ENCODE data around the gene BMP5.
A peak's percentile ranks its signal among the peaks of the same experiment; 100 is the strongest.

Gene BMP5

GRCh38 chr6:55798571-55798970 lies 76.8 kb downstream of the BMP5 start:
- DNase-seq, result no peak

- no peak for DNase-seq
These were observed 81.1 kb downstream of the BMP5 start for GRCh38 chr6:55794136-55794812.

GRCh38 chr6:55785273-55785672 lies 90.1 kb downstream of the BMP5 start:
- no peak for DNase-seq

GRCh38 chr6:55782275-55782674 lies 93.1 kb downstream of the BMP5 start:
- no peak for DNase-seq

DNA sequence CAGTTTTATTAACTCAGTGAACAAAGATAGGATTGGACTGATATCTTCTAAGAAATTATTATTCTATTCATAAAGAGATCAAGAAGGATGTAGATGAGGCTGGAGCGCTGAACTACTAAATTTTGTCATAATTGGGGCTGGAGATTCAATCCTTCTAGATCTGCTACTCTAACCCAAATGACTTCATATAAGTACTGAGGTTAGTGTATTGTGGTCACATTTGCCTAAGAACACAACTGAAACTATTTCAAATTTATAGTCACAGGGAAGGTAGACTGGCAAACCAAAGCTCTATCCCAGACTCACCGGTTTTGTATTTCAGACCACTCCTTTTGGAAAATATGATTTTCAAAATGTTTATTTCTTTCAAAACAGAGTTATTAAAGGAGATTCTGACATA lies 96.7 kb downstream of the BMP5 start:
- no peak for DNase-seq

DNA sequence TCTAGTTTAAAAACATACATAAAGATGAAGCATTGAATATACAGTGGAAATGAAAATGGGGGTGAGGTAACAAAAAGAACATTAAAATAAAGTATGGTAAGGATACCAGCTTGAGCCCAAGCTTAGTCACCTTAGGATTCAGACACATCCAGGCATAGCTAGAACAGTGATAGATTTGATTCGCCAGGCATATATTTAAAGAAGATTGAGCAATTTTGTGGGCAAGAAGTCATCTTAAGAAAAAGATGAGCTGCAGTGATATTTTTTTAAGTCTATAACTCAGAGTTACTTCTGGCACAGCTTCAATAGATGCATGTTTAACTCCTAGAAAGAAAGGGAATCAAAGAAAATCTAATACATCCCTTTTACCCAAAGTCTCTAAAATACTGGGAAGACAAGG lies 97.9 kb downstream of the BMP5 start:
- peak; percentile 22 for DNase-seq

DNA sequence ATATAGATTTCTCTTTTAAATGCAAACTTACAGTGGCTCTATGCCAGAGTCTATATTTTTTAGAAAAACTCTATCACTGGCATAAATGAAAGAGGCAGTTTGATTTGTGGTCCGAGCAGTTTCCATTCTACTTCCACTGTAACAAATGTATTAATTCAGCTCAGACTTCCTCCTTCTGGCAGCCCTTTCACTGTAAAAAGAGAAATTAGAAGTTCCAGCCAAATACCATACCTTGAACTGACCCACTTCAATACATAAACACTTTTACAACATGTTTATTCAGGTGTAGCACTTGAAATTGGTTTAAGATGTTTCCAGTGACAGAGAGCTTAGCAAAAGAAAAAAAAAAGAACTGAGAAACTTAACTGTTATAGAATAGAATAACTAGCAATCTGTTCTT lies 99.3 kb downstream of the BMP5 start:
- no peak for DNase-seq

GRCh38 chr6:55775029-55775318 lies 100.4 kb downstream of the BMP5 start:
- DNase-seq, result no peak

DNA sequence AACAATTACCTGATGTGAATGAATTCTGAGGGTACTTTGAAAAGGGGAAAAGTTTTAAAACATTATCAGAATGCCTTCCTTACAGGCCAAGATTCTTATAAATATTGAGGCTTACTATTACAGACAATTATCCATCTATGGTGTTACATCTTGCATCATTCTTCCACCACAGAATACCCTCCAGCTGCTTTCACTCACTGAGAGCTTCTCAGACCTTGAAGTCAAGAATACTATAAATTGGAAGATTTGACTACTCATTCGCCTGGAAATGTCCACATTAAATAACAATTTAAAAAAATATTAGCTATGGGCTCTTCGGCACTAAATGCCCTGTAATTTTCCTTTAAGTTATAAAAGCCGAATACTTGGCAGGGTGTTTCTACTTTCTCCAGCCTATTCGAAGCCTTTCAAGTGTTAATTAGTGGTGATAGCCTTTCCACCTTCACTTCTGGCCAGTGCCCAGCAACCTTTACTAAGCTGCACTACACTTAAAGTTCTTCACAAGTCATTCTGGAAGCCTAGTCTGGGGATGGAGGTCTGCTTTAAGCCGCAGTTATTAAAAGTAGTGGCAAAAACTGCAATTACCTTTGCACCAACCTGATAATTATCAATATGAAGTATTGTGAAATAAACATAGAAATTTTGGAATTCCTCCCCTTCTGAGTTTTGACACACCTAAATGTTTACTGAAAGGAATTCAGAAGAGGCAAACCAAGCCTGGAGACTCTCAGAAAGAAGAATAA lies 100.9 kb downstream of the BMP5 start:
- DNase-seq, result no peak

- DNase-seq, result no peak
These were observed 101.7 kb downstream of the BMP5 start for GRCh38 chr6:55773620-55774216.

GRCh38 chr6:55772730-55773129 lies 102.7 kb downstream of the BMP5 start:
- DNase-seq, result no peak

DNA sequence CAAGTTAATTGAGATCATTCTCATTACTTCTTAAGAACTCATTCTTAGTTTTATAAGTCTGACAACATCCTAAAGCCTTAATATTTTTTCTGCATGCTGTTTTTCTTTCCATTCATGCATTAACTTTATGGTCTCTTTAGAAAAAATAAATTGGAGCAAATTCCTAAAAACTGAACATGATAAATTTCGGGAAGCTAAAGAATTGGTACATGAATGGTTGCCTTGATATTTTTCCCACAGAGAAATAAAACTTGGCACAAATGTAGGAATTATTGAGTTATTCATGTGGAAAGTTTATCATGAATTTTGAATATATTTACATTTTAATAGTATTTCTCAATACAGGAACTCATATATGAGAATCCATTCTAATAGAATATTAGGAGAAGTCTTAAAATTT lies 115.9 kb downstream of the BMP5 start:
- DNase-seq, result no peak

GRCh38 chr6:55758156-55758937 lies 117.0 kb downstream of the BMP5 start:
- DNase-seq, result no peak

DNA sequence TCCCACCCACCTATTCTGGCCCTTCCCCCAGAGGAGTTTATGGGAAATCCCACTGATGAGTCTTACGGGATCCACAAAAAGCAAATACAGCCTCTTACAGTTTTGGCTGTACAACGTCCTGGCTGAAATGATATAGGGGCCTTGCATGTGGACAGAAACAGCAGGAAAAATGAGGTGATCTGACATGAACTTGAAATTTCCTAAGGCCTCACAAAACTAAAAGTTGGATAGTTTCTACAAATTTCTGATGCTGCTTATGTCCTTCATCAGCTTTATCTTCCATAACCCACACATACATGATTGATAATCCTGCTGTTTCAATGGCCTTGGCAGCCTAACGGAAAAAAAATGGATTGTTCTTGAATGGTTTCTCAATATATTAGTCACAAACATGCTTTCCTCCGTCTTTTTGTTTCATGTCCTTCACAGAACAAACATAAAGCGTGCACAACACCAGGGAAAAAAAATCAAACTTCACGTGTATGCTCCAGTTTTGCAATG lies 118.8 kb downstream of the BMP5 start:
- no peak for DNase-seq

GRCh38 chr6:55748880-55749279 lies 126.5 kb downstream of the BMP5 start:
- no peak for DNase-seq

DNA sequence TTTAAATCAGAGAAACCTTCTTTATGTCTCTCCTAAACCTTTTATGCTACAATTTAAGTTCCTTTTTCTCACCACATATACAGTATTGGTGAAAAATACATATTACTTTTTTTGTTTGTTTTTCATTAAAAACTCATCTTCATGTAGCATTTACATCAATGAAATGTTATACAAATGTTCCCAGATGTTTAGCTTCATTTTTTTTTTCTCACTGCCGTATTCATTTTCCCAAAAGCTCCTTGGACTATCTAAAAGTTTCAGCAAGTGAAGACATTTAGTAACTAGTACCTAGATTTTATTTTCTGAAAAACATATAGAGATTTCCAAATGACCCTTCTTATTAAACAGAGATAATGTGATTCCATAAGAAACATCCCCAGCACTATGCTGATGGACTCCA lies 128.9 kb downstream of the BMP5 start:
- DNase-seq, result no peak

GRCh38 chr6:55734256-55734655 lies 141.1 kb downstream of the BMP5 start:
- DNase-seq, result no peak

GRCh38 chr6:55729665-55730064 lies 145.7 kb downstream of the BMP5 start:
- DNase-seq, result no peak

- DNase-seq, result no peak
These were observed 149.2 kb downstream of the BMP5 start for GRCh38 chr6:55726144-55726543.

GRCh38 chr6:55714831-55715230 lies 160.6 kb downstream of the BMP5 start:
- no peak for DNase-seq

DNA sequence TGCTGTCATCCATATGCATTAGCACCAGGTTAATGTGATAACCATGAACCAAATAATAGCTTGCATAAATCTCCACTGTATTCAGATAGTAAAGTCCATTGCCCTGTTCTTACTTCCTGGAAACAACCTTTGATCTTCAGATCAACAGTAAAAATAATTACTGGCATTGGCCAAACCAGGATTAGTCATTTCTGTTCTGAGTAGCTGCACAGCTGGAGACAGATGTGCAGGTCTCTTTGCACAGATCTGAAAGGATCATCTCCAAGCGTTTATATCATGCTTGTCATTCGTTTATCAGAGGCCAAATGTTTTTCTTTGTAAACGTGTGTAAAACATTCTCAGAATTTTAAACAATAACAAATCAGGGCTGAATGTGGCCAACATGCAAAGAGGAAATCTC lies 162.0 kb downstream of the BMP5 start:
- no peak for DNase-seq

- no peak for DNase-seq
These were observed 166.7 kb downstream of the BMP5 start for GRCh38 chr6:55708711-55709110.

Data from OCI-M1 (cell line).